ENCODE data around the gene UBA3. TPM values are rescaled to one million over a fixed set of nuclear protein-coding genes. Genes with fewer than 3 reads are reported as not detected.

Gene UBA3
- total RNA-seq, 1 donor from 2014 or later = 76.2 TPM

DNA sequence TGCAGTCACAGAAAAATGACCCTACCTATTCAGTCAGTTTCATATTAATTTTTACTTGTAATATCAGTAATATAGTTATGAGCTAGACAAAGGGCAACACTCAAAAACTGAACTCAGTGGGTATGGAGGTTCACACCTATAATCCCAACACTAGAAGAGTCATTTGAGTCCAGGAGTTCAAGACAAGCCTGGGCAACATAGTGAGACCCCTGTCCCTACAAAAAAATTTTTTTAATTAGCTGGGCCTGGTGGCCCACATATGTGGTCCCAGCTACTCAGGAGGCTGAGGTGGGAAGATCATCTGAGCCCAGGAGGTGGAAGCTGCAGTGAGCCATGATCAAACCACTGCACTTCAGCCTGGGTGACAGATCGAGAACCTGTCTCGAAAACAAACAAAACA lies 31.2 kb downstream of the UBA3 start:
- H3K36me3 Mint-ChIP-seq (ENCODE audit: insufficient read depth) = peaks cover 16% of the 10 kb centered on the region
- no peak overlapping the region for H3K4me3 Mint-ChIP-seq (ENCODE audit: low read depth)
- no peak for TF ChIP-seq CTCF (IDR thresholded peaks at IDR 0.05; ENCODE audit: unreplicated experiment)
- H3K27ac Mint-ChIP-seq = no peak overlapping the region
- peaks cover 22% of the 10 kb centered on the region for H3K4me1 Mint-ChIP-seq (ENCODE audit: low read depth)
- no peaks in the 10 kb centered on the region for H3K9me3 Mint-ChIP-seq (ENCODE audit: low read depth)
- DNase-seq (ENCODE audit: low spot score, unreplicated experiment) = no peak
- no peaks in the 10 kb centered on the region for H3K27me3 Mint-ChIP-seq

- Mint-ChIP-seq H3K4me3 (ENCODE audit: low read depth) (no peak overlapping the region), H3K36me3 (ENCODE audit: insufficient read depth) (peaks cover 26% of the 10 kb centered on the region), H3K9me3 (ENCODE audit: low read depth) (no peaks in the 10 kb centered on the region), H3K4me1 (ENCODE audit: low read depth) (peaks cover 6% of the 10 kb centered on the region), H3K27me3 (no peaks in the 10 kb centered on the region), H3K27ac (no peak overlapping the region)
- DNase-seq (ENCODE audit: low spot score, unreplicated experiment) = no peak
- TF ChIP-seq CTCF (IDR thresholded peaks at IDR 0.05; ENCODE audit: unreplicated experiment) = no peak
Observed at GRCh38 chr3:69044608-69045007, 35.6 kb downstream of the UBA3 start.

DNA sequence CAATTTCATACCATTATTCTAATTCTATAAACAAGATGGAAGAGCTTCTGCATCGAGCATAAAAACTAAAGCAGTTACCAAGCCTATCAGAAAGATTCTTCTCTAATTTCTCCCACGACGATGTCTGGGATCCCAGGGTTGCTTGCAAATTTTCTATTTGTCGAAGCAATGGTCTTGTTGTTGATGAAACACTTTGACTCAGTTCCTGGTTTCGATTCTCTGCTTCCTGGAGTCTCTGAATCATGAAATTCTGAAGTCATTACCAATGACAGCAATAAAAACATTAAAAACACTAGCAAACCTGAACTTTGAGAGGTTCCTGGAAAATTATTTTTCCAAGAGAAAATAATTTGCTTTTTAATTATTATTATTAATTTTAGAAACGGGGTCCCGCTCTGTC lies 46.7 kb downstream of the UBA3 start:
- H3K36me3 Mint-ChIP-seq (ENCODE audit: insufficient read depth) = peaks cover 23% of the 10 kb centered on the region
- TF ChIP-seq CTCF (IDR thresholded peaks at IDR 0.05; ENCODE audit: unreplicated experiment) = no peak
- no peaks in the 10 kb centered on the region for H3K27me3 Mint-ChIP-seq
- no peaks in the 10 kb centered on the region for H3K4me1 Mint-ChIP-seq (ENCODE audit: low read depth)
- DNase-seq (ENCODE audit: low spot score, unreplicated experiment) = no peak
- no peak overlapping the region for H3K27ac Mint-ChIP-seq
- no peaks in the 10 kb centered on the region for H3K9me3 Mint-ChIP-seq (ENCODE audit: low read depth)
- no peak overlapping the region for H3K4me3 Mint-ChIP-seq (ENCODE audit: low read depth)

DNA sequence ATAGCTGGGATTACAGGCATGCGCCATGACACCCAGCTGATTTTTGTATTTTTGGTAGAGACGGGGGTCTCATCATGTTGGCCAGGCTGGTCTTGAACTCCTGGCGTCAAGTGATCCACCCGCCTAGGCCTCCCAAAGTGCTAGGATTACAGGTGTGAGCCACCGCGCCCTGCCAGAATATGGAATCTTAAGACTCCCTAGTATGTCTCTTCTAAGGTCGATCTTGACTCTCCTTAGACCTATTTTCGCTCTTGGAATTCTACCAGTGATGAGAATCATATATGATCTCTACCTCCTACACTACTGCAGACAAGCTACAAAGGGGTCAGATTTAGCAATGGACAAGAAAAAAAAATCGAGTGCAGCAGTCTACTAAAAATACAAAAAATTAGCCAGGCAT lies 47.4 kb downstream of the UBA3 start:
- no peak overlapping the region for H3K27ac Mint-ChIP-seq
- no peaks in the 10 kb centered on the region for H3K27me3 Mint-ChIP-seq
- no peak overlapping the region for H3K4me3 Mint-ChIP-seq (ENCODE audit: low read depth)
- DNase-seq (ENCODE audit: low spot score, unreplicated experiment) = no peak
- no peak for TF ChIP-seq CTCF (IDR thresholded peaks at IDR 0.05; ENCODE audit: unreplicated experiment)
- H3K9me3 Mint-ChIP-seq (ENCODE audit: low read depth) = no peaks in the 10 kb centered on the region
- peaks cover 27% of the 10 kb centered on the region for H3K36me3 Mint-ChIP-seq (ENCODE audit: insufficient read depth)
- no peaks in the 10 kb centered on the region for H3K4me1 Mint-ChIP-seq (ENCODE audit: low read depth)

DNA sequence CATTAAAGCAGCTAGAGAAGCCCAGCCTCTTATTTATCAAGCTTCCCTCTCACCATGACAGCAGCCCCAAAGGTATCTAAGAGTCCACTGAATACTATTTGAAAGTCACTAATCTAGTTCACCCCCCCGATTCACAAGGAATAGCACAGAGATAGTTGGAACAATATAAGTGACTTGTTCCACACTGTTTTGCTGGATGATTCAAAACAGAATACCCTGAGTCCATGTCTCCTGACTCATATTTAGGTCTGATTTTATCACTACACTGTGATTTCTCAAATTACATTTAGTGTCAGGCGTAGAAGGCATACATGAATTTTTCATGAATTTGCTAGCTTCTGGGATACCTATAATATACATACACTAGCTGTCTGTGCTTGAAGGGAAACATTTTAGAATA lies 48.0 kb downstream of the UBA3 start:
- DNase-seq (ENCODE audit: low spot score, unreplicated experiment) = no peak
- TF ChIP-seq CTCF (IDR thresholded peaks at IDR 0.05; ENCODE audit: unreplicated experiment) = no peak
- no peak overlapping the region for H3K4me3 Mint-ChIP-seq (ENCODE audit: low read depth)
- H3K27ac Mint-ChIP-seq = no peak overlapping the region
- peaks cover 28% of the 10 kb centered on the region for H3K36me3 Mint-ChIP-seq (ENCODE audit: insufficient read depth)
- H3K9me3 Mint-ChIP-seq (ENCODE audit: low read depth) = no peaks in the 10 kb centered on the region
- H3K27me3 Mint-ChIP-seq = no peaks in the 10 kb centered on the region
- H3K4me1 Mint-ChIP-seq (ENCODE audit: low read depth) = no peaks in the 10 kb centered on the region
